A549 (cell line): ENCODE measurements around the gene IFNL3. TPM values are rescaled to one million over a fixed set of nuclear protein-coding genes. Genes with fewer than 3 reads are reported as not detected.

Experiments used
- ATAC-seq, 2 experiments: fragments of 200-7000 bp in 1 of 2; fragments of >200 bp in 1 of 2; cut with Nextera tagmentation in 1 of 2; cut with Tn5 transposase in 1 of 2; 3 replicates each; pipeline versions ENCODE4 v1.8.0 to v1.9.1; 2018 to 2020; ENCODE audit warnings: mild to moderate bottlenecking in 1 of 2, moderate library complexity in 1 of 2
- CTCF ChIA-PET: fragments of 300-600 bp; sonication (Branson Sonifier 250); formaldehyde crosslinking; extraction: SDS; loops from one replicate; lab custom pipeline; 2021; ENCODE audit warnings: antibody characterized with exemption, inconsistent platforms; lab: Yijun Ruan, JAX
- POLR2A ChIA-PET: fragments of 350-600 bp; formaldehyde crosslinking; extraction: SDS; loops from one replicate; lab custom pipeline; 2021; ENCODE audit warnings: antibody characterized with exemption, inconsistent platforms; lab: Yijun Ruan, JAX
- DNase-seq, 2 experiments: peaks; one replicate each; pipeline versions ENCODE4 v3.0.0 to v3.0.0-alpha.2; 2011 to 2016; ENCODE audit warnings: low read depth in 1 of 2, low spot score in 1 of 2
- FAIRE-seq: peaks from 2 replicates; lab custom pipeline; 2011; peaks lifted over from hg19 to GRCh38; lab: Jason Lieb, UNC
- H3K27ac ChIP-seq, 2 experiments: fragments of >200 bp; sonication (Bioruptor Twin); formaldehyde crosslinking; 3 replicates each; pipeline ENCODE4 v1.5.1; 2016 to 2017
- H3K4me1 ChIP-seq: fragments of >200 bp; sonication (Bioruptor Twin); formaldehyde crosslinking; 3 replicates; pipeline ENCODE4 v1.6.1; 2016
- H3K4me2 ChIP-seq: fragments of >200 bp; sonication (Bioruptor Twin); formaldehyde crosslinking; 3 replicates; pipeline ENCODE4 v1.6.1; 2016
- H3K4me3 ChIP-seq: fragments of >200 bp; sonication (Bioruptor Twin); formaldehyde crosslinking; 3 replicates; pipeline ENCODE4 v1.5.1; 2016
- H3K9me3 ChIP-seq: fragments of >200 bp; sonication (Bioruptor Twin); formaldehyde crosslinking; 3 replicates; pipeline ENCODE4 v1.6.1; 2016
- BHLHE40 ChIP-seq: IDR thresholded peaks from 2 replicates; pipeline ENCODE4 v1.6.1; 2012; ENCODE audit warnings: low read depth, low read length, inconsistent platforms
- CBX8 ChIP-seq: fragments of 200-600 bp; sonication (generic); IDR thresholded peaks from 2 replicates; pipeline ENCODE4 v1.6.1; 2016
- CHD2 ChIP-seq: fragments of 150-350 bp; IDR thresholded peaks from 2 replicates; pipeline ENCODE4 v1.6.1; 2014; ENCODE audit warnings: low read length; ENCODE audit not compliant: partially characterized antibody
- CHD4 ChIP-seq: fragments of 200-600 bp; sonication (generic); IDR thresholded peaks from 2 replicates; pipeline ENCODE4 v1.6.1; 2016; ENCODE audit warnings: antibody characterized with exemption, mild to moderate bottlenecking, borderline replicate concordance
- EHF ChIP-seq: fragments of 250-450 bp; sonication (Bioruptor Pico); IDR thresholded peaks from 2 replicates; pipeline ENCODE4 v1.5.0; 2020; ENCODE audit warnings: mild to moderate bottlenecking
- ELK1 ChIP-seq: fragments of 150-350 bp; IDR thresholded peaks from 2 replicates; pipeline ENCODE4 v1.6.1; 2014; ENCODE audit warnings: low read depth, mild to moderate bottlenecking, low read length
- FOSB ChIP-seq: fragments of 250-450 bp; sonication (Bioruptor Pico); IDR thresholded peaks from 2 replicates; pipeline ENCODE4 v1.5.0; 2020; ENCODE audit warnings: mild to moderate bottlenecking, moderate library complexity
- FOSL2 ChIP-seq, 2 experiments: fragments of 450-650 bp in 1 of 2; fragments of >200 bp in 1 of 2; sonication (Bioruptor Twin) in 1 of 2; formaldehyde crosslinking; IDR thresholded peaks; 2 replicates each; pipeline versions ENCODE4 v1.5.0 to v1.6.1; 2016 to 2020; ENCODE audit warnings: mild to moderate bottlenecking in 1 of 2, moderate library complexity in 1 of 2
- FOXS1 ChIP-seq: fragments of 250-450 bp; sonication (Bioruptor Pico); IDR thresholded peaks from 2 replicates; pipeline ENCODE4 v1.5.0; 2020; ENCODE audit warnings: mild to moderate bottlenecking, moderate library complexity
- GATA3 ChIP-seq: IDR thresholded peaks from 2 replicates; pipeline ENCODE4 v1.6.1; 2012; ENCODE audit warnings: borderline replicate concordance
- HES2 ChIP-seq: fragments of >200 bp; sonication (Bioruptor Twin); formaldehyde crosslinking; IDR thresholded peaks from 2 replicates; pipeline ENCODE4 v1.6.1; 2016
- HEYL ChIP-seq: fragments of 250-450 bp; sonication (Bioruptor Pico); IDR thresholded peaks from 2 replicates; pipeline ENCODE4 v1.8.0; 2021; ENCODE audit warnings: mild to moderate bottlenecking, moderate library complexity
- JUN ChIP-seq, 2 experiments: fragments of >200 bp; sonication (Bioruptor Twin); formaldehyde crosslinking; IDR thresholded peaks; 2 replicates in 1 of 2; 3 replicates in 1 of 2; pipeline ENCODE4 v1.6.1; 2016 to 2017
- MAFK ChIP-seq: fragments of 450-650 bp; IDR thresholded peaks from 2 replicates; pipeline ENCODE4 v1.6.1; 2014; ENCODE audit not compliant: partially characterized antibody
- NR3C1 ChIP-seq: fragments of >200 bp; sonication (Bioruptor Twin); formaldehyde crosslinking; IDR thresholded peaks from 3 replicates; pipeline ENCODE4 v1.6.1; 2017
- RFX5 ChIP-seq: fragments of 450-650 bp; IDR thresholded peaks from 2 replicates; pipeline ENCODE4 v1.7.1; 2014; ENCODE audit warnings: antibody characterized with exemption, mild to moderate bottlenecking, moderate library complexity
- RNF2 ChIP-seq: fragments of 200-600 bp; sonication (generic); IDR thresholded peaks from 2 replicates; pipeline ENCODE4 v1.6.1; 2016; ENCODE audit warnings: low read depth, mild to moderate bottlenecking, antibody characterized with exemption, moderate library complexity, borderline replicate concordance
- SMC3 ChIP-seq: fragments of >200 bp; sonication (Bioruptor Twin); formaldehyde crosslinking; IDR thresholded peaks from 3 replicates; pipeline ENCODE4 v1.6.1; 2018; ENCODE audit warnings: inconsistent platforms
- SREBF2 ChIP-seq: fragments of 450-650 bp; IDR thresholded peaks from 2 replicates; pipeline ENCODE4 v1.6.1; 2014; ENCODE audit warnings: mild to moderate bottlenecking, moderate library complexity
- USF2 ChIP-seq: fragments of 450-650 bp; IDR thresholded peaks from 2 replicates; pipeline ENCODE4 v1.6.1; 2014; ENCODE audit warnings: antibody characterized with exemption
- ZC3H11A ChIP-seq: fragments of 450-650 bp; IDR thresholded peaks from 2 replicates; pipeline ENCODE4 v1.6.1; 2014; ENCODE audit warnings: antibody characterized with exemption, mild to moderate bottlenecking
- ZFP36 ChIP-seq: fragments of 450-650 bp; IDR thresholded peaks from 2 replicates; pipeline ENCODE4 v1.6.1; 2014; ENCODE audit warnings: borderline replicate concordance; ENCODE audit not compliant: partially characterized antibody
- ZSCAN20 ChIP-seq: fragments of 250-450 bp; sonication (Bioruptor Pico); IDR thresholded peaks from 2 replicates; pipeline ENCODE4 v1.8.0; 2022; ENCODE audit warnings: mild to moderate bottlenecking, moderate library complexity
- WGBS: methylation state at CpG from one replicate; pipeline ENCODE4 v1.1.6; 2017; ENCODE audit errors: missing lambda C conversion rate; 5-methylcytosine and 5-hydroxymethylcytosine counted together
- polyA plus RNA-seq, 4 experiments: library from polyadenylated mRNA; depleted of rRNA in 3 of 4; stranded (reverse); fragments of >200 nt; fragmentation: RNase III in 1 of 4; extraction: RNeasy Plus Mini Kit Qiagen cat#74134 plus additional on column Dnase treatment in 1 of 4; gene quantifications; 2 replicates in 3 of 4; 3 replicates in 1 of 4; pipeline ENCODE4 v1.2.3, GENCODE V29; 2011 to 2017

The IFNL3 gene
- polyA plus RNA-seq, 2 of the 4 experiments (the other 2 are of a cell fraction): not detected

- ChIA-PET POLR2A (interaction anchor here (0.6 kb wide), 1 partner anchor 59 kb away, joined by 8 read pairs; no protein-coding TSS in a partner anchor), CTCF (interaction anchor here (0.8 to 1.8 kb wide), 8 partner anchors 9 to 116 kb away, joined by 3 to 6 read pairs (median 3); no protein-coding TSS in a partner anchor)
- 68% methylated on average over 6 of the region's 6 CpGs for WGBS
- Histone ChIP-seq H3K4me2 (peak overlapping the region; percentile 54), H3K4me1 (no peaks in the 10 kb centered on the region), H3K4me3 (no peak overlapping the region), H3K9me3 (no peaks in the 10 kb centered on the region), H3K27ac (peak overlapping the region in 1 of 2 experiments; percentile 44; a peak in 2 of 6 replicates)
- no peak for DNase-seq
- no peak for FAIRE-seq
- ATAC-seq: no peak; a peak in 2 of 6 replicates
- TF ChIP-seq FOSL2 (IDR thresholded peaks at IDR 0.05): no peak
- TF ChIP-seq FOSL2 (CRISPR knock-in tag; IDR thresholded peaks at IDR 0.05): no peak
- TF ChIP-seq CHD4: no peak
- no peak for TF ChIP-seq ZSCAN20 (CRISPR knock-in tag)
- no peak for TF ChIP-seq EHF
- TF ChIP-seq RFX5: no peak
- TF ChIP-seq ZFP36: no peak
- no peak for TF ChIP-seq SREBF2
- no peak for TF ChIP-seq BHLHE40
- no peak for TF ChIP-seq JUN (IDR thresholded peaks at IDR 0.05)
- no peak for TF ChIP-seq NR3C1
- TF ChIP-seq SMC3: no peak
- TF ChIP-seq RNF2: no peak
- no peak for TF ChIP-seq FOXS1 (CRISPR knock-in tag)
- no peak for TF ChIP-seq FOSB (CRISPR knock-in tag)
- no peak for TF ChIP-seq ZC3H11A
- TF ChIP-seq HES2: no peak
- TF ChIP-seq, all 56 proteins: peak for 0
Observed at GRCh38 chr19:39238209-39238608, 6.6 kb downstream of the IFNL3 start.

- CTCF ChIA-PET: interaction anchor here (0.6 to 1.8 kb wide), 9 partner anchors 8 to 170 kb away, joined by 3 to 6 read pairs (median 3); no protein-coding TSS in a partner anchor
- peak overlapping the region in 1 of 2 experiments; percentile 44; a peak in 3 of 6 replicates for H3K27ac ChIP-seq
- peak overlapping the region; percentile 54 for H3K4me2 ChIP-seq
- DNase-seq (peak in 1 of 2 experiments; percentile 33), FAIRE-seq (peak; percentile 7), ATAC-seq (peak; percentile 57 to 60)
- no peaks in the 10 kb centered on the region for H3K9me3 ChIP-seq
- no peak overlapping the region for H3K4me3 ChIP-seq
- H3K4me1 ChIP-seq: no peaks in the 10 kb centered on the region
- POLR2A ChIA-PET: no interaction called here
- WGBS: 56% methylated on average over 19 of the region's 22 CpGs
- TF ChIP-seq MAFK: no peak
- no peak for TF ChIP-seq HEYL (CRISPR knock-in tag)
- peak; percentile 18; the same call in 1 of the 2 replicates for TF ChIP-seq USF2
- no peak for TF ChIP-seq JUN (IDR thresholded peaks at IDR 0.05)
- no peak for TF ChIP-seq ELK1
- TF ChIP-seq CHD2: no peak
- no peak for TF ChIP-seq CBX8
- no peak for TF ChIP-seq GATA3
Observed at GRCh38 chr19:39237200-39238184, 7.3 kb downstream of the IFNL3 start.
